ENCODE measurements around the gene HIPK1. TPM values are rescaled to one million over a fixed set of nuclear protein-coding genes. Genes with fewer than 3 reads are reported as not detected.
"Not testable (repeated sequence)": the region's sequence is repeated elsewhere in the genome, so short reads cannot be mapped to it uniquely, and the experiment has no call there.

HIPK1 gene
- total RNA-seq, 1 experiment from 2014 or later, result 52.2 TPM

- TF ChIP-seq NR3C1 (CRISPR knock-in tag; conservative IDR thresholded peaks at IDR 0.05; ENCODE audit: low read depth) (no peak), CBFB (CRISPR knock-in tag; IDR thresholded peaks at IDR 0.05; ENCODE audit: low read depth) (no peak), ZNF138 (CRISPR knock-in tag; conservative IDR thresholded peaks at IDR 0.05) (no peak), CREM (CRISPR knock-in tag; IDR thresholded peaks at IDR 0.05) (no peak), ATF1 (CRISPR knock-in tag; IDR thresholded peaks at IDR 0.05) (no peak), MXD4 (CRISPR knock-in tag; IDR thresholded peaks at IDR 0.05; ENCODE audit: borderline replicate concordance) (no peak)
Measured at GRCh38 chr1:114002492-114003239, 73.5 kb downstream of the HIPK1 start (continued).

- Mint-ChIP-seq H3K4me3 (no peak overlapping the region), H3K36me3 (peaks cover 19% of the 10 kb centered on the region), H3K27me3 (ENCODE audit: low read depth) (peaks cover 23% of the 10 kb centered on the region), H3K27ac (no peak overlapping the region; the same call in 1 of the 2 replicates), H3K4me1 (peaks cover 65% of the 10 kb centered on the region), H3K9me3 (peaks cover 26% of the 10 kb centered on the region)
- POLR2A ChIA-PET, result no interaction called here
- no peak for TF ChIP-seq E2F5 (CRISPR knock-in tag; IDR thresholded peaks at IDR 0.05)
- no peak for TF ChIP-seq ZNF317 (CRISPR knock-in tag; IDR thresholded peaks at IDR 0.05; ENCODE audit: borderline replicate concordance, low read depth)
- no peak for TF ChIP-seq SMAD3 (CRISPR knock-in tag; IDR thresholded peaks at IDR 0.05; ENCODE audit: borderline replicate concordance)
- no peak for TF ChIP-seq SMAD4 (CRISPR knock-in tag; IDR thresholded peaks at IDR 0.05)
- TF ChIP-seq MAX (CRISPR knock-in tag; IDR thresholded peaks at IDR 0.05), result no peak
- no peak for TF ChIP-seq CREM (CRISPR knock-in tag; IDR thresholded peaks at IDR 0.05)
- no peak for TF ChIP-seq EMX1 (CRISPR knock-in tag; IDR thresholded peaks at IDR 0.05)
- TF ChIP-seq PREB (CRISPR knock-in tag; IDR thresholded peaks at IDR 0.05; ENCODE audit: borderline replicate concordance), result no peak
- TF ChIP-seq IRF2 (CRISPR knock-in tag; IDR thresholded peaks at IDR 0.05; ENCODE audit: borderline replicate concordance, low read depth), result no peak
- TF ChIP-seq RORB (CRISPR knock-in tag; IDR thresholded peaks at IDR 0.05), result no peak
- no peak for TF ChIP-seq ZBTB21 (CRISPR knock-in tag; IDR thresholded peaks at IDR 0.05; ENCODE audit: borderline replicate concordance)
- TF ChIP-seq ZNF532 (CRISPR knock-in tag; IDR thresholded peaks at IDR 0.05; ENCODE audit: borderline replicate concordance), result no peak
- TF ChIP-seq OVOL2 (CRISPR knock-in tag; IDR thresholded peaks at IDR 0.05; ENCODE audit: borderline replicate concordance), result no peak
- no peak for TF ChIP-seq KAT7 (CRISPR knock-in tag; IDR thresholded peaks at IDR 0.05; ENCODE audit: borderline replicate concordance)
- no peak for TF ChIP-seq NR2C2 (CRISPR knock-in tag; IDR thresholded peaks at IDR 0.05)
- no peak for TF ChIP-seq NFATC4 (CRISPR knock-in tag; IDR thresholded peaks at IDR 0.05)
- TF ChIP-seq ZBTB43 (CRISPR knock-in tag; IDR thresholded peaks at IDR 0.05), result no peak
- DNase-seq (ENCODE audit: low spot score), result no peak
- CTCF ChIA-PET, result interaction anchor here (1.0 to 3.3 kb wide), 10 partner anchors 9 to 279 kb away, joined by 3 to 21 read pairs (median 4); partner anchors contain the start of gene OLFML3
- ATAC-seq, result no peak; the same call in 1 of the 2 replicates
Measured at GRCh38 chr1:114003431-114003830, 74.3 kb downstream of the HIPK1 start.

- Mint-ChIP-seq H3K9me3 (peaks cover 27% of the 10 kb centered on the region), H3K4me1 (peaks cover 53% of the 10 kb centered on the region), H3K27me3 (ENCODE audit: low read depth) (peaks cover 23% of the 10 kb centered on the region), H3K36me3 (peaks cover 19% of the 10 kb centered on the region)
- H3K27ac Mint-ChIP-seq; CTCF ChIA-PET; ATAC-seq; DNase-seq (ENCODE audit: low spot score); H3K4me3 Mint-ChIP-seq: not testable (repeated sequence)
- POLR2A ChIA-PET, result interaction anchor here (0.7 kb wide), 1 partner anchor 120 kb away, joined by 4 read pairs; no protein-coding TSS in a partner anchor
Measured at GRCh38 chr1:114006825-114007224, 77.7 kb downstream of the HIPK1 start.

All from WTC11 (cell line).